GM18505 (cell line): ENCODE results near the gene CREBZF.
"Not testable (repeated sequence)": the region's sequence is repeated elsewhere in the genome, so short reads cannot be mapped to it uniquely, and the experiment has no call there.

Experiments
- ATAC-seq: cut with Tn5 transposase; IDR thresholded peaks from one replicate; pipeline ENCODE4 v1.9.1; 2021; ENCODE audit not compliant: unreplicated experiment
- POLR2A ChIP-seq: IDR thresholded peaks from 4 replicates; pipeline ENCODE4 v1.6.1; 2011; ENCODE audit warnings: borderline replicate concordance; ENCODE audit not compliant: insufficient read depth, insufficient read length; ENCODE audit errors: extremely low read depth

CREBZF gene

DNA sequence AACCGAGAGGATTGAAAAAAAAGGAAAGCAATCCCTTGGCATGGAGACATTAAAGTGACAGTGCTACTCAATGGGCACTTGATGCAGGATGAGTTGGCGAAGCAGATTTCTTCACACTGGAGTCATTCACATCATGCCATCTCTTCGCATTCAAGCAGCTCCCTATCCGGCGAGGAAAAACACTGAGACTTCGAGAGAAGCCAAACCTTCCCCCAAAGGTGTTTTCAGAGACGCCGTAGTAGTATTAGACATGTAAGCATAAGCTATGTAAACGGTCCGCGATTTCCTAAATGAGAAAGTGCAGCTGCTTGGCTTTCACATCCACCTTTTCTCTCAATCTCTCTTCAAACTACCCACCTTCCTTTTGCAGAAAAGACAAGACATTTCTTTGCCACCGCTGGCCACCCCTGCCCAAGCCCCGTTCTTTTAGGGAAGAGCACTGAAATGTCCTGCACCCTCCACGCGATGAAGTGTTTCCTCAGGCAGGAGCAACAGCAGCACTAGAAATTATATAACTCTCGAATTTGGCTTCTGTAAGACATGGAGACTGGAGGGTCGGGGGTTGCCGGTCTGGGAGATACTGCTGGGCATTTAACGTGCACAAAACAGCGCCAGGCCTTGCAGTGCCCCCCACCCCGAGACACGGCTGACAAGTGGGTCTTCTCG is 37.5 kb downstream of the CREBZF start, which contains the start of gene DLG2:
Gene DLG2, minus strand, starts transcription at position 13 of the 666 bp plus-strand sequence.
- ATAC-seq, result peak; percentile 1
- TF ChIP-seq POLR2A, result no peak

GRCh38 chr11:85626496-85626895 is 38.4 kb downstream of the CREBZF start:
- no peak for TF ChIP-seq POLR2A
- no peak for ATAC-seq

GRCh38 chr11:85620256-85620655 is 44.7 kb downstream of the CREBZF start:
- ATAC-seq, result no peak
- no peak for TF ChIP-seq POLR2A

DNA sequence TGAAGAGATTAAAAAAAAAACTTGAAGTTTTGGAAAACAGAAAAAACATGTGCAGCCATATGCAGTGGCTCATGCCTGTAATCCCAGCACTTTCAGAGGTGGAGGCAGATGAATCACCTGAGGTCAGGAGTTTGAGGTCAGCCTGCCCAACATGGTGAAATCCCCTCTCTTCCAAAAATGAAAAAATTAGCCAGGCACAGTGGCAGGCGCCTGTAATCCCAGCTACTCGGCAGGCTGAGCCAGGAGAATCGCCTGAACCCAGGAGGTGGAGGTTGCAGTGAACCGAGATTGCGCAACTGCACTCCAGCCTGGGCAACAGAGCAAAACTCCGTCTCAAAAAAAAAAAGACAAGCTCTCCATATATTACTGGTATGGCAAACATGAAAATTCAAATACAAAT is 45.4 kb downstream of the CREBZF start:
- no peak for ATAC-seq
- TF ChIP-seq POLR2A, result no peak

DNA sequence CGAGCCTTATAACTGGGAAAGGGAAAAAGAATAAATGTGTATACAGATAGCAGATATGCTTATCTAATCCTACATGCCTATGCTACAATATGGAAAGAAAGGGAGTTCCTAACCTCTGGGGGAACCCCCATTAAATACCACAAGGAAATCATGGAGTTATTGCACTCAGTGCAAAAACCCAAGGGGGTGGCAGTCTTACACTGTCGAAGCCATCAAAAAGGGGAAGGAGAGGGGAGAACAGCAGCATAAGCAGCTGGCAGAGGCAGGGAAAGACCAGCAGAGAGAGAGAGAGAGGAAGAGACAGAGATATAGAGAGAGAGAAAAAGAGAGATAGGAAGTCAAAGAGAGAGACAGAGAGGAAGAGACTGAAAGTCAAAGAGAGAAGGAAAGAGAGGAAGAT is 53.3 kb downstream of the CREBZF start:
- ATAC-seq, result not testable (repeated sequence)
